NCI-H526 (cell line): ENCODE measurements around the gene KCNMA1.

Experiments
- DNase-seq, 2 experiments: peaks; one replicate each; lab custom pipeline; 2025; lab: John Stamatoyannopoulos, UW

Gene KCNMA1

GRCh38 chr10:76939933-76940468, 697.6 kb downstream of the KCNMA1 start:
- no peak for DNase-seq

DNA sequence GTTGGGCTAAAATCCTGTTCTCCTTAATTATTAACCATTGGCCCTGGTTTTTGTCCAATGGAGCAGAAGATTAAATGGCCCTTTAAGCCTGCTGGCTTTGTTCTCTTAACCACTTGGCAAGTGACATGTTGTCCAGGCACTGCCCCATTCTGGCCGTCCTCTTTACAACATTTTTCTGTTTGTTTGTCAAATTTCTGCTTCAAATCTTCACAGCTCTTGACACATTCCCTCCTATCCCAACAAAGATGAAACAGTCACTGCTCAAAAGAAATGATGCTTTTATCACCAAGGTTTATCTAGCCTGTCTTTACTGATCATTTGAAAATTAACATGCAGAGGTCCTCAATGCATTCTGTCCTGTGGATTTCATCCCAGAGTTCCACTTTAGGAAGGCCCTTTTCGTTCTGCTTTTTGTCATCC, 700.4 kb downstream of the KCNMA1 start:
- DNase-seq: no peak

GRCh38 chr10:76935941-76936613, 701.5 kb downstream of the KCNMA1 start:
- DNase-seq: no peak

GRCh38 chr10:76928565-76928964, 709.0 kb downstream of the KCNMA1 start:
- no peak for DNase-seq

GRCh38 chr10:76925636-76926405, 711.8 kb downstream of the KCNMA1 start:
- no peak for DNase-seq

- DNase-seq: no peak
These were observed 714.9 kb downstream of the KCNMA1 start for GRCh38 chr10:76922666-76923065.

DNA sequence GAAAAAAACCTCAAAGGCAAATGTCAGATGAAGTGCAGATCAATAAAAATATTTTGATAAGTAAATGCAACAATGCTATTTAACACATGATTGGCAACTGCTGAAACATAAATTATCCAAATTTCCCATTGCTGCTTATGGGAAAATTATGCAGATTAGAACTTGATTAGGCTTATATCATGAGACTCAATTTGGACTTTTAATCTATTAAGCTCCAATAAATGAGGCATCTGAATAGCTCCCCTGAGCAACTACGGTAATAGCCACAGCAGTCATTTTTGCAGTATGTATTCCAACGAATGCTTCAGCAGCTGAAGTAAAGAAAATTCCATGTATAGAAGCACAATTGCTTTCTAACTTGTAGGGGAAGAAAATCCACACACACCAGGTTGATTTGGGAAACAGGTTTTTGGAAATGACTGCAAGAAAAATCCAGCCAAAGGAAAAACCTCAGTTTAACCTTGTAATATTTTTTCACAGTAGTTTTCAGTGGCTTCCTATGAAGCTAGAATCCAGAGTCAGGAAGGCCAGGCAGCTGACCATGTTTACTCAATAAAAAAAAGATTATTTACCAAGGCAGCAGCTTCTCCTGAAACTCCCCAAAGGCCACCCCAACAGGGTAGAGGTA, 716.1 kb downstream of the KCNMA1 start:
- DNase-seq: no peak

- peak in 1 of 2 experiments; percentile 5 for DNase-seq
These were observed 717.0 kb downstream of the KCNMA1 start for GRCh38 chr10:76920581-76920980.

GRCh38 chr10:76918106-76918505, 719.5 kb downstream of the KCNMA1 start:
- no peak for DNase-seq

DNA sequence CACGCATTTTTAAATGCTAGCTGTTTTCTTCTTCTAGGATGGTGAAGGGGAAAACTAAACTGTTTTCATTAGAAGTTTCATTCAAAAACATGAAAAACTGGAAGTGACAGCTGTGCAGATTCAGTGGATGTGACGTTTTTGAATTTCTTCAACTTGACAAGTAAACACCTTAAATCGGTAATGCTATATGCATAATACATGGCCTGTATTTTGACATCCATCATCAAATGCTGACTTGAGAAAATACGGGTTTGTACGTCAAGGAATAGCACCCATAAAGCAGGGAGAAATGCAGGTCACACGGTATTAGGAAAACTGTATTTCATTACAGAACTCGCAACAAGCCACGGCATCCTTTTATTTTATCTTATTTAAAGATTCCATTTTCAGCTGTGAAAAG, 720.5 kb downstream of the KCNMA1 start:
- no peak for DNase-seq

GRCh38 chr10:76916536-76916935, 721.1 kb downstream of the KCNMA1 start:
- no peak for DNase-seq

GRCh38 chr10:76915316-76915715, 722.3 kb downstream of the KCNMA1 start:
- DNase-seq: no peak

GRCh38 chr10:76911184-76911583, 726.4 kb downstream of the KCNMA1 start:
- DNase-seq: no peak

DNA sequence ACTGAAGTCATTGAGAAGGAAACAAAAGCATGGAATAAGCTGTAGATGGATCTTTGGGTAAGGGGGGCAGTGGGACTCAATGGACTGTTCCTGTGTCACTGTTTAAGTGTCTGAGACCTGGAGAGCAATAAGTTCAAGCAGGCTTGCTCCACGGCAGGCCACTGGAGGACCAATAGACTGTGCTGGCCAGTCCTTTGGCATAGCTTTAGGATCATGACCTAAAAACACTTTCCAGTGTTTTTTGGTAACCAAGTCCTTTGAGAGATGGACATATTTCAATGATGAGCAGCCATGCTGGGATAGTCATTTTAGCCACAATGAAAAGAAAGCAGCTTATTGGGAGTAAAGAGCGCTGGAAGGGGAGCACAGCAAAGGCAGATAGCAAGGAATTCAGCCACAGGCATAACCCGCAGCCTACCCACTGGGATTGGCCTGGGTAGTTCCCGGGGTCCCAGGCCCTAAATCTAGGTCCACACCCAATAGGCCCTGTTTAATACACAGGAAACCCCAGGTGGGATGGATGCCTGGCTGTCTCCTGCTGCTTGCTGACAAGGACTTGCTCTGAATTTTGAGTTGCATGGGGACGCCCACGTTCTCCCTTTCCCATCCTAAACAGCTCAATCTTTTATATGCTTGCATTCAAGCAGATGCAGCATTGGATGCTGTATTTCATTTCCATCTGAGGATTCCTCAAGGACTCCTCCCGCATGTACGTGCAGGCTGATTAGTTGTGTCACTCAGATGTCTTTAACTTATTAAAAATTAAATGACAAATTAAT, 727.2 kb downstream of the KCNMA1 start:
- DNase-seq: no peak

GRCh38 chr10:76906256-76906655, 731.4 kb downstream of the KCNMA1 start:
- DNase-seq: no peak

DNA sequence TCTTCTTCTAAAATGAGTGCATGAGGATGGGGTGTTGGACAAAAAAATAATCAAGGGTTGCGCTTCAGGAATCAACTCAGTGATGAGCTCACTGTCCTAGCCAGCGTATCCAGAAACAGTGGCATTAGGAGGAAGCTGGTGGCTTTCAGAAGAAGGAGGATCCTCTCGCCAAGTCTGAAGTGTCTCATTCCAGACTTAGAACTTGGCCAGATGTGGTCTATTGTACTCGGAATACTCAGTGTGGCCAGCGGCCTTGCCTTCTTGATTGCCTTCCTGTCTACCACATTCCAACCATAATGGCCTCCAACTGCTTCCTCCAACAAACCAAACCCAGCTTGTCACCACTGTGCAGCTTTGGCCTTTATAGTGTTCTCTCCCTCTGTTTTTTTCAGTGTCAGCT, 732.4 kb downstream of the KCNMA1 start:
- DNase-seq: no peak

GRCh38 chr10:76903387-76903945, 734.1 kb downstream of the KCNMA1 start:
- no peak for DNase-seq

- DNase-seq: peak in 1 of 2 experiments; percentile 25
These were observed 734.7 kb downstream of the KCNMA1 start for GRCh38 chr10:76902949-76903348.

- DNase-seq: no peak
These were observed 735.9 kb downstream of the KCNMA1 start for GRCh38 chr10:76901701-76902100.

- no peak for DNase-seq
These were observed 738.1 kb downstream of the KCNMA1 start for GRCh38 chr10:76899490-76899889.

GRCh38 chr10:76892766-76893479, 744.7 kb downstream of the KCNMA1 start:
- no peak for DNase-seq
